Ecto neural progenitor cell (in vitro differentiated cells): ENCODE measurements around the gene EIF2S1.
"Not testable (repeated sequence)": the region's sequence is repeated elsewhere in the genome, so short reads cannot be mapped to it uniquely, and the experiment has no call there.

Experiments used
- DNase-seq: peaks from one replicate; pipeline ENCODE4 v3.0.0-alpha.2; 2018; ENCODE audit warnings: low spot score

Gene EIF2S1

GRCh38 chr14:67411370-67411769 lies 51.2 kb downstream of the EIF2S1 start:
- no peak for DNase-seq

- no peak for DNase-seq
Observed at GRCh38 chr14:67411820-67412421, 51.8 kb downstream of the EIF2S1 start, which contains the start of gene PLEK2. PLEK2 (minus strand) TSS chr14:67412165; CDS start chr14:67412059, 106 bp downstream.

GRCh38 chr14:67413806-67414769 lies 54.0 kb downstream of the EIF2S1 start:
- no peak for DNase-seq

GRCh38 chr14:67415610-67416009 lies 55.5 kb downstream of the EIF2S1 start:
- not testable (repeated sequence) for DNase-seq

DNA sequence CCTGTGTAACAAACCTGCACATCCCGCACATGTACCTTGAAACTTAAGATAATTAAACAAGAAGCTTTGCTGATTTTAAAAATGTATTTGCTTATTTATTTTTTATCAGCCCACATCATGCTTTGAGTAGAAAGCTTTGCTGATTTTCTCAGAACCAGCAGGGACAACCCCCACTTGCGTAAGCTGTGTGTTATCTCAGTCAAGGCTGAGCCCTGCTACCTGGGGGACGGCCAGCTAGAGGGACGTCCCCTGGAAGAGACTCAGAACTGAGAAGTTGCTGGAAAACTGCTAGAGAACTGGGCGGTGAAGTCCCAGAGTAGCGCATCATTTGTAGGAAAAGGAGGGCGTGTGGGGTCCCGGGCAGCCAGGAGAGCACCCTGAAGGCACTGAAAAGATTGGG lies 56.0 kb downstream of the EIF2S1 start:
- no peak for DNase-seq

DNA sequence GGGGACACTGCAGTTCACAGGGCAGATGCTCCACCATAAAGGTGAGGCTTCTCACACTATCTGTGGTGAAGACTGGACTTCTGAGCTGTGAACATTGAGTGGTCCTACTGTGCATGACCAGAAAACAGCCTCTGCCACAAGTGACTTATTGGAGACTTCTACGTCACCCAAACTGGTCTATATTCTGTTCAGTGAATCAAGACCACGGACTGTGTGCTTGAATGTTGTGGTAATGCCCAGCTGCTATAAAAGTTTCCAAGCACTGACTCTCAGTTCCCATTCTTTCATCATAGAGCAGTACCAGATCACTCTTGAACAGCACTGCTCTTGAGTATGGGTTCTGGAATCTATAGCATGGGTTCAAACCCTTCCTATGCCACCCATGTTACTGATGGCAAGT lies 56.7 kb downstream of the EIF2S1 start:
- no peak for DNase-seq

DNA sequence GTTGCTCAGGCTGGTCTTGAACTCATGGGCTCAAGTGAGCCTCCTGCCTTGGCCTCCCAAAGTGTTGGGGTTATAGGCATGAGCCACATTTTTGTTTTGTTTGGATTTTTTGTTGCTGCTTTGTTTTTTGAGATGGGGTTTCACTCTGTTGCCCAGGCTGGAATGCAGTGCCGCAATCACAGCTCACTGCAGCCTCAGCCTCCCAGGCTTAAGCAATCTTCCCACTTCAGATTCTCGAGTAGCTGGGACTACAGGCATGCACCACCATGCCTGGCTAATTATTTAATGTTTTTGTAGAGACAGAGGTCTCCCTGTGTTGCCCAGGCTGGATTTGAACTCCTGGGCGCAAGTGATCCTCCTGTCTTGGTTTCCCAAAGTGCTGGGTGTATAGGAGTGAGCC lies 57.5 kb downstream of the EIF2S1 start:
- no peak for DNase-seq

GRCh38 chr14:67418401-67419191 lies 58.5 kb downstream of the EIF2S1 start:
- no peak for DNase-seq

GRCh38 chr14:67420102-67420739 lies 60.1 kb downstream of the EIF2S1 start:
- DNase-seq: no peak

- no peak for DNase-seq
Observed at GRCh38 chr14:67421356-67422224, 61.5 kb downstream of the EIF2S1 start.

DNA sequence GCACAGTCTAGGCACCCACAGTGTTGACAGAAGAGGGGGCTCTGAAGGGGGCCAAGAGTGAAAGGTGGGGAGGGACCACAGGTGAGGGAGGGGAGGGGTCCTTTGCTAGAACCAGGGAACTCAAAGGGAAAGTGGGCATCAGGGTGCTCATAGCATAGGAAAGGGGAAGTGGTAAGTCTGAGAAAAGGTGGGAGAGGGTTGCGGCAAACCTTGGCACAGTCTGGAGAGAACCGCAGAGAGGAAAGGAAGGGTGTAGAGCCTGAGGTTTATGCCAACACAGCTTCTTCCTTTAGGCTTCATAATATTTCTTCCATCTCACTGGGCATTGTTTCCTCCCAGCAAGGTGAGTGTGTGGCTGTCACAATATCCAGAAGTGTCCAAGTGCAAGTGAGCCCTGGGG lies 63.3 kb downstream of the EIF2S1 start:
- no peak for DNase-seq

DNA sequence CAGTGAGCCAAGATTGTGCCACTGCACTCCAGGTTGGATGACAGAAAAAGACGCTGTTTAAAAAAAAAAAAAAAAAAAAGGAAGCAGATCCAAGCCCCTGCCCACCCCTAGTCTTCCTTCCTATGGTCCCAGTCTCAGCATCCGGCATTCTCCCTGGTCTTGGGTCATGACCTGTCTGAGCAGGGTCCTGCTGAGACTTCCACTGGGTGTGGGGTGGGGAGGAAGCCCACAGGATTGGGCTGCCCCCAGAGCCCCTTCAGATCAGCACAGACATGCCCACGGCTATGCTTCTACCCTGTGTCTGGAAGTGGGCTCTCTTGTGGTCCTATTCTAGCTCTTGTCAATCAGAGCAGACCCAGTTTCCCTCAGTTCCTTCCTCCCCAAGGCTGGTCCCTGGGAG lies 64.4 kb downstream of the EIF2S1 start:
- no peak for DNase-seq

GRCh38 chr14:67425608-67426007 lies 65.5 kb downstream of the EIF2S1 start:
- no peak for DNase-seq

- no peak for DNase-seq
Observed at GRCh38 chr14:67426161-67426560, 66.0 kb downstream of the EIF2S1 start.

GRCh38 chr14:67426983-67427606 lies 67.0 kb downstream of the EIF2S1 start:
- peak; percentile 83 for DNase-seq

DNA sequence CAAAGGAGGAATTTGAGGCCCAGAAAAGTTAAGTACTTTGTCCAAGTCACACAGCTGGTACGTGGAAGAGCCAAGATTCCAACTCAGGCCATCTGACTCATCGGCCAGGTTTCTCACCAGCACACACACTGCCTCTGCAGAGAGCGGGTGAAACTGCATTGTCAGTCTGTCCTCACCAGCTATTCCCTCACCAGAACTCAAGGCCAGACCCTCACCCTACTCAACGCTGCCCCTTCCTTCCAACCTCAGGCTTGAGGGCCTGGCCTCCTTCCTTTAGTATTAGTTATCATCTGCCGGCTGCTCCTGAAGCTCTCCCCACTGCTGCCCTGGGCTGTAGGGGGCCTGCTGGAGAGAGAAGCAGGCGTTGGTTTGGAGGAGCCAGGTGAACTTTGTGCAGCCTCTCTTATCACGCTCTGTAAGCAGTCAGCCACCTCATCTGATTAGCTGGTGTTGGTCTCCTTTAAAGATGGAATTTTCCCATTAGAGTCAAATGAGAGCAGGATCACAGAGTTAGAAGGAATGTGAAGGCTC lies 68.4 kb downstream of the EIF2S1 start:
- no peak for DNase-seq

GRCh38 chr14:67429510-67430205 lies 69.5 kb downstream of the EIF2S1 start:
- DNase-seq: no peak

- no peak for DNase-seq
Observed at GRCh38 chr14:67432050-67432564, 72.0 kb downstream of the EIF2S1 start.

- no peak for DNase-seq
Observed at GRCh38 chr14:67435603-67436002, 75.5 kb downstream of the EIF2S1 start.
